ENCODE data around the gene MARCO. TPM values are rescaled to one million over a fixed set of nuclear protein-coding genes. Genes with fewer than 3 reads are reported as not detected.
A peak's percentile ranks its signal among the peaks of the same experiment; 100 is the strongest.

Gene MARCO
- total and polyA plus RNA-seq, 2 experiments from 2014 or later, result not detected

DNA sequence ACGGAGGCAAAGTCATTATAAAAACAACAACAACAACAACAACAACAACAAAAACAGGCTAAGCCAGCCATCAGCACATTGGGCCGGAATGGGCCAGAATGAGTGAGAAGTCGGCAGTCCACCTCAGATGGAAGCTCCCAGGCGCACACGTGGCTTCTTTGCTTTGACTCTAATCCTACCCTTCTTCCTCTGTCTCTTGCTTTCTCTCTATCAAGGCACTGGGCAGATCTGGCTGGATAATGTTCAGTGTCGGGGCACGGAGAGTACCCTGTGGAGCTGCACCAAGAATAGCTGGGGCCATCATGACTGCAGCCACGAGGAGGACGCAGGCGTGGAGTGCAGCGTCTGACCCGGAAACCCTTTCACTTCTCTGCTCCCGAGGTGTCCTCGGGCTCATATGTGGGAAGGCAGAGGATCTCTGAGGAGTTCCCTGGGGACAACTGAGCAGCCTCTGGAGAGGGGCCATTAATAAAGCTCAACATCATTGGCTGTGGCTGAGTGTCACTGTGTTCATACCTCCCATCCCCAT, 52.2 kb downstream of the MARCO start:
- no peaks in the 10 kb centered on the region for H3K4me1 ChIP-seq (ENCODE audit: insufficient read depth)
- no peak for TF ChIP-seq ZNF114 (CRISPR knock-in tag; IDR thresholded peaks at IDR 0.05)
- no peak for TF ChIP-seq EZH2 (IDR thresholded peaks at IDR 0.05; ENCODE audit: low read depth, unreplicated experiment)
- TF ChIP-seq CREB1 (CRISPR knock-in tag; IDR thresholded peaks at IDR 0.05; ENCODE audit: low read depth), result no peak
- no peak for TF ChIP-seq POLR2AphosphoS5 (IDR thresholded peaks at IDR 0.05; ENCODE audit: low read depth)
- TF ChIP-seq, protein P1, sequence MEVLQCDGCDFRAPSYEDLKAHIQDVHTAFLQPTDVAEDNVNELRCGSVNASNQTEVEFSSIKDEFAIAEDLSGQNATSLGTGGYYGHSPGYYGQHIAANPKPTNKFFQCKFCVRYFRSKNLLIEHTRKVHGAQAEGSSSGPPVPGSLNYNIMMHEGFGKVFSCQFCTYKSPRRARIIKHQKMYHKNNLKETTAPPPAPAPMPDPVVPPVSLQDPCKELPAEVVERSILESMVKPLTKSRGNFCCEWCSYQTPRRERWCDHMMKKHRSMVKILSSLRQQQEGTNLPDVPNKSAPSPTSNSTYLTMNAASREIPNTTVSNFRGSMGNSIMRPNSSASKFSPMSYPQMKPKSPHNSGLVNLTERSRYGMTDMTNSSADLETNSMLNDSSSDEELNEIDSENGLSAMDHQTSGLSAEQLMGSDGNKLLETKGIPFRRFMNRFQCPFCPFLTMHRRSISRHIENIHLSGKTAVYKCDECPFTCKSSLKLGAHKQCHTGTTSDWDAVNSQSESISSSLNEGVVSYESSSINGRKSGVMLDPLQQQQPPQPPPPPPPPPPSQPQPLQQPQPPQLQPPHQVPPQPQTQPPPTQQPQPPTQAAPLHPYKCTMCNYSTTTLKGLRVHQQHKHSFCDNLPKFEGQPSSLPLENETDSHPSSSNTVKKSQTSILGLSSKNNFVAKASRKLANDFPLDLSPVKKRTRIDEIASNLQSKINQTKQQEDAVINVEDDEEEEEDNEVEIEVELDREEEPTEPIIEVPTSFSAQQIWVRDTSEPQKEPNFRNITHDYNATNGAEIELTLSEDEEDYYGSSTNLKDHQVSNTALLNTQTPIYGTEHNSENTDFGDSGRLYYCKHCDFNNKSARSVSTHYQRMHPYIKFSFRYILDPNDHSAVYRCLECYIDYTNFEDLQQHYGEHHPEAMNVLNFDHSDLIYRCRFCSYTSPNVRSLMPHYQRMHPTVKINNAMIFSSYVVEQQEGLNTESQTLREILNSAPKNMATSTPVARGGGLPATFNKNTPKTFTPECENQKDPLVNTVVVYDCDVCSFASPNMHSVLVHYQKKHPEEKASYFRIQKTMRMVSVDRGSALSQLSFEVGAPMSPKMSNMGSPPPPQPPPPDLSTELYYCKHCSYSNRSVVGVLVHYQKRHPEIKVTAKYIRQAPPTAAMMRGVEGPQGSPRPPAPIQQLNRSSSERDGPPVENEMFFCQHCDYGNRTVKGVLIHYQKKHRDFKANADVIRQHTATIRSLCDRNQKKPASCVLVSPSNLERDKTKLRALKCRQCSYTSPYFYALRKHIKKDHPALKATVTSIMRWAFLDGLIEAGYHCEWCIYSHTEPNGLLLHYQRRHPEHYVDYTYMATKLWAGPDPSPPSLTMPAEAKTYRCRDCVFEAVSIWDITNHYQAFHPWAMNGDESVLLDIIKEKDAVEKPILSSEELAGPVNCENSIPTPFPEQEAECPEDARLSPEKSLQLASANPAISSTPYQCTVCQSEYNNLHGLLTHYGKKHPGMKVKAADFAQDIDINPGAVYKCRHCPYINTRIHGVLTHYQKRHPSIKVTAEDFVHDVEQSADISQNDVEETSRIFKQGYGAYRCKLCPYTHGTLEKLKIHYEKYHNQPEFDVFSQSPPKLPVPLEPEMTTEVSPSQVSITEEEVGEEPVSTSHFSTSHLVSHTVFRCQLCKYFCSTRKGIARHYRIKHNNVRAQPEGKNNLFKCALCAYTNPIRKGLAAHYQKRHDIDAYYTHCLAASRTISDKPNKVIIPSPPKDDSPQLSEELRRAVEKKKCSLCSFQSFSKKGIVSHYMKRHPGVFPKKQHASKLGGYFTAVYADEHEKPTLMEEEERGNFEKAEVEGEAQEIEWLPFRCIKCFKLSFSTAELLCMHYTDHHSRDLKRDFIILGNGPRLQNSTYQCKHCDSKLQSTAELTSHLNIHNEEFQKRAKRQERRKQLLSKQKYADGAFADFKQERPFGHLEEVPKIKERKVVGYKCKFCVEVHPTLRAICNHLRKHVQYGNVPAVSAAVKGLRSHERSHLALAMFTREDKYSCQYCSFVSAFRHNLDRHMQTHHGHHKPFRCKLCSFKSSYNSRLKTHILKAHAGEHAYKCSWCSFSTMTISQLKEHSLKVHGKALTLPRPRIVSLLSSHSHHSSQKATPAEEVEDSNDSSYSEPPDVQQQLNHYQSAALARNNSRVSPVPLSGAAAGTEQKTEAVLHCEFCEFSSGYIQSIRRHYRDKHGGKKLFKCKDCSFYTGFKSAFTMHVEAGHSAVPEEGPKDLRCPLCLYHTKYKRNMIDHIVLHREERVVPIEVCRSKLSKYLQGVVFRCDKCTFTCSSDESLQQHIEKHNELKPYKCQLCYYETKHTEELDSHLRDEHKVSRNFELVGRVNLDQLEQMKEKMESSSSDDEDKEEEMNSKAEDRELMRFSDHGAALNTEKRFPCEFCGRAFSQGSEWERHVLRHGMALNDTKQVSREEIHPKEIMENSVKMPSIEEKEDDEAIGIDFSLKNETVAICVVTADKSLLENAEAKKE (CRISPR knock-in tag; IDR thresholded peaks at IDR 0.05), result no peak
- TF ChIP-seq, protein P2, sequence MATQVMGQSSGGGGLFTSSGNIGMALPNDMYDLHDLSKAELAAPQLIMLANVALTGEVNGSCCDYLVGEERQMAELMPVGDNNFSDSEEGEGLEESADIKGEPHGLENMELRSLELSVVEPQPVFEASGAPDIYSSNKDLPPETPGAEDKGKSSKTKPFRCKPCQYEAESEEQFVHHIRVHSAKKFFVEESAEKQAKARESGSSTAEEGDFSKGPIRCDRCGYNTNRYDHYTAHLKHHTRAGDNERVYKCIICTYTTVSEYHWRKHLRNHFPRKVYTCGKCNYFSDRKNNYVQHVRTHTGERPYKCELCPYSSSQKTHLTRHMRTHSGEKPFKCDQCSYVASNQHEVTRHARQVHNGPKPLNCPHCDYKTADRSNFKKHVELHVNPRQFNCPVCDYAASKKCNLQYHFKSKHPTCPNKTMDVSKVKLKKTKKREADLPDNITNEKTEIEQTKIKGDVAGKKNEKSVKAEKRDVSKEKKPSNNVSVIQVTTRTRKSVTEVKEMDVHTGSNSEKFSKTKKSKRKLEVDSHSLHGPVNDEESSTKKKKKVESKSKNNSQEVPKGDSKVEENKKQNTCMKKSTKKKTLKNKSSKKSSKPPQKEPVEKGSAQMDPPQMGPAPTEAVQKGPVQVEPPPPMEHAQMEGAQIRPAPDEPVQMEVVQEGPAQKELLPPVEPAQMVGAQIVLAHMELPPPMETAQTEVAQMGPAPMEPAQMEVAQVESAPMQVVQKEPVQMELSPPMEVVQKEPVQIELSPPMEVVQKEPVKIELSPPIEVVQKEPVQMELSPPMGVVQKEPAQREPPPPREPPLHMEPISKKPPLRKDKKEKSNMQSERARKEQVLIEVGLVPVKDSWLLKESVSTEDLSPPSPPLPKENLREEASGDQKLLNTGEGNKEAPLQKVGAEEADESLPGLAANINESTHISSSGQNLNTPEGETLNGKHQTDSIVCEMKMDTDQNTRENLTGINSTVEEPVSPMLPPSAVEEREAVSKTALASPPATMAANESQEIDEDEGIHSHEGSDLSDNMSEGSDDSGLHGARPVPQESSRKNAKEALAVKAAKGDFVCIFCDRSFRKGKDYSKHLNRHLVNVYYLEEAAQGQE (IDR thresholded peaks at IDR 0.05; ENCODE audit: unreplicated experiment), result no peak
- TF ChIP-seq NANOG (IDR thresholded peaks at IDR 0.05; ENCODE audit: borderline replicate concordance), result no peak
- no peak for TF ChIP-seq EZH2phosphoT487 (IDR thresholded peaks at IDR 0.05; ENCODE audit: unreplicated experiment)
- no peak for TF ChIP-seq STAT1 (IDR thresholded peaks at IDR 0.05; ENCODE audit: unreplicated experiment)
- H3K27ac ChIP-seq (ENCODE audit: low read depth), result no peak overlapping the region
- no peaks in the 10 kb centered on the region for H4K20me1 ChIP-seq (replicated peaks; ENCODE audit: insufficient read depth)
- Mint-ChIP-seq H3K27ac (no peak overlapping the region), H3K27me3 (ENCODE audit: insufficient read depth, low read depth, poor library complexity) (peaks cover 7% of the 10 kb centered on the region), H3K4me1 (no peaks in the 10 kb centered on the region), H3K9me3 (peaks cover 8% of the 10 kb centered on the region), H3K4me3 (no peak overlapping the region), H3K36me3 (ENCODE audit: low read depth) (no peaks in the 10 kb centered on the region)
- no peak for ATAC-seq
- H3K9me2 ChIP-seq (ENCODE audit: insufficient read depth), result no peaks in the 10 kb centered on the region
- DNase-seq (ENCODE audit: low spot score), result no peak
- H3K4me3 ChIP-seq, result no peak overlapping the region
- H3F3A ChIP-seq (replicated peaks; ENCODE audit: low read depth), result no peaks in the 10 kb centered on the region
- H3K4me2 ChIP-seq, result no peak overlapping the region
- H3K79me2 ChIP-seq (replicated peaks; ENCODE audit: insufficient read depth), result no peaks in the 10 kb centered on the region
- no peaks in the 10 kb centered on the region for H3K27me3 ChIP-seq (ENCODE audit: insufficient read depth)
- no peaks in the 10 kb centered on the region for H3K36me3 ChIP-seq (ENCODE audit: insufficient read depth)
- peak overlapping the region; percentile 18; the same call in 1 of the 2 replicates for H2AFZ ChIP-seq
